Measurements from ENCODE around the gene PRRC2B.

DNA sequence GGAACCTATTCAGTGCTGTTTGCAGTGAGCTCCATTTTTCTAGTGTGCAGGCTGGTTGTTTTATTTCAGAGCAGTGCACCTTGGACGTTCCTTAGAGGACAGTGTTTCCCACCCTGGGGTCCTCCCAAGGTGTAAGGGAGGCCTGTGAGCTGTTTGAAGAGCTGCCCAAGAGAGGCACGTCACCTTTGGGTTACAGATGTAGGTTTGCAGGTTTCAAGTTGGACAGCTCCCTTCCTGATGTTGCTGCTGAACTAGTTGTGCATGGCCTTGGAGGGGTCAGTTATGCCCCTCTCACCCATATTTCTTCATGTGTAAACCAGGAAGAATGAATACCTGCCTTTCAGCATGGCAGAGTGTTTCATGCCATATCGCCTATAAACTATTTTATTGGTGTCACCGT is 74.1 kb downstream of the PRRC2B start:
- TF ChIP-seq, protein P1, sequence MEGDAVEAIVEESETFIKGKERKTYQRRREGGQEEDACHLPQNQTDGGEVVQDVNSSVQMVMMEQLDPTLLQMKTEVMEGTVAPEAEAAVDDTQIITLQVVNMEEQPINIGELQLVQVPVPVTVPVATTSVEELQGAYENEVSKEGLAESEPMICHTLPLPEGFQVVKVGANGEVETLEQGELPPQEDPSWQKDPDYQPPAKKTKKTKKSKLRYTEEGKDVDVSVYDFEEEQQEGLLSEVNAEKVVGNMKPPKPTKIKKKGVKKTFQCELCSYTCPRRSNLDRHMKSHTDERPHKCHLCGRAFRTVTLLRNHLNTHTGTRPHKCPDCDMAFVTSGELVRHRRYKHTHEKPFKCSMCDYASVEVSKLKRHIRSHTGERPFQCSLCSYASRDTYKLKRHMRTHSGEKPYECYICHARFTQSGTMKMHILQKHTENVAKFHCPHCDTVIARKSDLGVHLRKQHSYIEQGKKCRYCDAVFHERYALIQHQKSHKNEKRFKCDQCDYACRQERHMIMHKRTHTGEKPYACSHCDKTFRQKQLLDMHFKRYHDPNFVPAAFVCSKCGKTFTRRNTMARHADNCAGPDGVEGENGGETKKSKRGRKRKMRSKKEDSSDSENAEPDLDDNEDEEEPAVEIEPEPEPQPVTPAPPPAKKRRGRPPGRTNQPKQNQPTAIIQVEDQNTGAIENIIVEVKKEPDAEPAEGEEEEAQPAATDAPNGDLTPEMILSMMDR (IDR thresholded peaks at IDR 0.05) = no peak
- TF ChIP-seq POLR2A (IDR thresholded peaks at IDR 0.05) = no peak
